ENCODE data around the gene ATRX. TPM values are rescaled to one million over a fixed set of nuclear protein-coding genes. Genes with fewer than 3 reads are reported as not detected.
"Not testable (repeated sequence)": the region's sequence is repeated elsewhere in the genome, so short reads cannot be mapped to it uniquely, and the experiment has no call there.

ATRX gene
- total RNA-seq, 1 donor from 2014 or later: 82.5 TPM

GRCh38 chrX:77510007-77510406, 276.0 kb downstream of the ATRX start:
- H3K4me3 Mint-ChIP-seq (ENCODE audit: low read depth): no peak overlapping the region
- H3K27ac Mint-ChIP-seq: no peak overlapping the region
- peaks cover 3% of the 10 kb centered on the region for H3K4me1 Mint-ChIP-seq (ENCODE audit: low read depth)
- H3K9me3 Mint-ChIP-seq: peaks cover 9% of the 10 kb centered on the region
- intact Hi-C loops (cut with micrococcal nuclease): no loop called here
- DNase-seq (ENCODE audit: low spot score): no peak
- no peaks in the 10 kb centered on the region for H3K27me3 Mint-ChIP-seq (ENCODE audit: low read depth)
- peaks cover 47% of the 10 kb centered on the region for H3K36me3 Mint-ChIP-seq (ENCODE audit: low read depth)

DNA sequence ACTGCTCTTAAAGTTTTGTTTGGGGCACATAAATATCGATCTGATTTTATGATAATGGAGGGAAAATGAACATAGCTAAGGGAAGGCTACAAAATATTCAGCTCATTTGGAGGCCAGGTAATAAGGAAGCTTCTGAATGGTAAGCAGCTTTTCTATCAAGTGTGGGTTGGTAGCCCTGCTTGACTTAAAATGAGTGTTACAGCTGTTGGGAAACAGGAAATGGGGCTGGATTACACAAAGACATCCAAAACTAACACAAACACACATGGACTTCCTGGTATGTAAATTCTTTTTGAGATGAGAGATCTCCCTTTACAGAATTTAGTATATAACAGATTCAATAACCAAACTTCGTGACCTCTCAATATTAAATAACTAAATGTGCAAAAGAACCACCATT, 280.8 kb downstream of the ATRX start:
- no peaks in the 10 kb centered on the region for H3K9me3 Mint-ChIP-seq
- no peak overlapping the region for H3K27ac Mint-ChIP-seq
- H3K36me3 Mint-ChIP-seq (ENCODE audit: low read depth): peaks cover 15% of the 10 kb centered on the region
- no peaks in the 10 kb centered on the region for H3K27me3 Mint-ChIP-seq (ENCODE audit: low read depth)
- DNase-seq (ENCODE audit: low spot score): no peak
- H3K4me3 Mint-ChIP-seq (ENCODE audit: low read depth): no peak overlapping the region
- intact Hi-C loops (cut with micrococcal nuclease): no loop called here
- H3K4me1 Mint-ChIP-seq (ENCODE audit: low read depth): peaks cover 3% of the 10 kb centered on the region

DNA sequence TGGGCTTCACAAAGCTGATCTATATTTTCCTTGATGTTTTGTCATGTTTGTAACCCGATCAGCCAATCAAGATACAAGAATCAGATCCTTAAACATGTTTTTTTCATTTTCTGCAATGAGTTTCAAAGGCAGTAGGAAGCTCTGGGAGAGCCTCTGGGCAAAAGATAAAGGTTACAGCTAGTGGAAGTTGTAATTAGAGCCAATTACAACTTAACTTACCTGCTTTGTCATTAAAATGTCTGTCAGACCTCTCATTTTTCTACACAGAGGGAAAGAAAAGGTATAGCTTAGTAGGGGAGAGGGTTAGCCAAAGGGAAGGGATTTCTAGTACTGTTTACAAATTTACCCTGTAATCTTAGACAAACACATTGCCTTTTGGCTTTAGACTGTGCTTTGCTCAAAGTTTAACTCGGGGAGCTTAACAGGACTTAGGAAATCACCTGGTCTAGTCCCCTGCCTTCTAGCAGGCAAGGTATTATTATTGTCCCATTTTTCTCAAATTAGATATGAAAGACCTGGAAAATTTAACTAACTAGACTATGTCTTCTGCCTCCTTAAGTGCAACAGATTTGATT, 283.0 kb downstream of the ATRX start:
- no peaks in the 10 kb centered on the region for H3K9me3 Mint-ChIP-seq
- intact Hi-C loops (cut with micrococcal nuclease): no loop called here
- H3K4me3 Mint-ChIP-seq (ENCODE audit: low read depth): no peak overlapping the region

GRCh38 chrX:77500164-77500563, 285.9 kb downstream of the ATRX start:
- H3K27ac Mint-ChIP-seq; H3K4me1 Mint-ChIP-seq (ENCODE audit: low read depth); DNase-seq (ENCODE audit: low spot score); intact Hi-C loops (cut with micrococcal nuclease); H3K9me3 Mint-ChIP-seq; H3K4me3 Mint-ChIP-seq (ENCODE audit: low read depth); H3K27me3 Mint-ChIP-seq (ENCODE audit: low read depth); H3K36me3 Mint-ChIP-seq (ENCODE audit: low read depth): not testable (repeated sequence)

More for the DNA sequence above, 283.0 kb downstream of the ATRX start:
- H3K27me3 Mint-ChIP-seq (ENCODE audit: low read depth): no peaks in the 10 kb centered on the region
- H3K36me3 Mint-ChIP-seq (ENCODE audit: low read depth): no peaks in the 10 kb centered on the region
- DNase-seq (ENCODE audit: low spot score): no peak
- H3K27ac Mint-ChIP-seq: no peak overlapping the region
- peaks cover 3% of the 10 kb centered on the region for H3K4me1 Mint-ChIP-seq (ENCODE audit: low read depth)

DNA sequence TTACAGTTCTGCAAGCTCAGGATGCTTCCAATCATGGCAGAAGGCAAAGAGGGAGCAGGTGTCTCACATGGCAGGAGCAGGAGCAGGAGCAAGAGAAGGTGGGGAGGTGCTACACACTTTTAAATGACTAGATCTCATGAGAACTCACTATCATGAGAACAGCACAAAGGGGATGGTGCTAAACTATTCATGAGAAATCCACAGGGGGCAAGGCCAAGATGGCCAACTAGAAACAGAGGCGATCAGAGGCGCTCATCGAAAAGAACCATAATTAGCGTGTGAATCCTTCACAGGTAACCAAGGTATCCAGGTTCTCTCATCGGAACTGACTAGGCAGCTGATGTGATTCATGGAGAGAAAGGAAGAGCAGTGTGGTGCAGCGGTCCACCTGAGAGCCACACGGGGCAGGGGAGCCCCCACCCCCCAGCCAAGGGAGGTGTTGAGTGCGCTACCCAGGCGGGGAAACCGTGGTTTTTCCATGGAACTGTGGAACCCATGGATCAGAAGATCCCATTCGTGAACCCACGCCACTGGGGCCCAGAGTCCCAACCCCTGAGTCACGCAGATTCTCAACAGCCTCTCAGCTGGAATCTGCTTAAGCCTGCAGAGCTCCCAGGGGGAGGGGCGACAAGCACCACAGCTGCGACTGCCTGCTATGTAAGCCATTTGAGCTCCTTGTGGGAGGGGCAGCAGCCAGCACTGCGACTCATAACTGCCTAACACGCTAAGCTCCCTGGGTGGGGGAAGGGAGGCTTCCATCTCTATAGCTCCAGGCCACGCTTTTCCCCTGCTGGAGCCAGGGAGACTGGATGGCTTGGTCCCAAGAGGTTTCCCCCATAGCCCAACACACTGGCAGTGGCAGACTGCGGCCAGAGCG, 292.1 kb downstream of the ATRX start:
- no peak overlapping the region for H3K4me3 Mint-ChIP-seq (ENCODE audit: low read depth)
- no peak overlapping the region for H3K27ac Mint-ChIP-seq
- no peak for DNase-seq (ENCODE audit: low spot score)
- intact Hi-C loops (cut with micrococcal nuclease): no loop called here
- no peaks in the 10 kb centered on the region for H3K9me3 Mint-ChIP-seq
- H3K4me1 Mint-ChIP-seq (ENCODE audit: low read depth): no peaks in the 10 kb centered on the region
- peaks cover 5% of the 10 kb centered on the region for H3K27me3 Mint-ChIP-seq (ENCODE audit: low read depth)
- H3K36me3 Mint-ChIP-seq (ENCODE audit: low read depth): no peaks in the 10 kb centered on the region

- Mint-ChIP-seq H3K9me3 (peaks cover 23% of the 10 kb centered on the region), H3K36me3 (ENCODE audit: low read depth) (no peaks in the 10 kb centered on the region), H3K4me3 (ENCODE audit: low read depth) (no peak overlapping the region), H3K27me3 (ENCODE audit: low read depth) (no peaks in the 10 kb centered on the region), H3K4me1 (ENCODE audit: low read depth) (no peaks in the 10 kb centered on the region), H3K27ac (no peak overlapping the region)
- no peak for DNase-seq (ENCODE audit: low spot score)
- intact Hi-C loops (cut with micrococcal nuclease): no loop called here
Measured at GRCh38 chrX:77484045-77484444, 302.0 kb downstream of the ATRX start.

DNA sequence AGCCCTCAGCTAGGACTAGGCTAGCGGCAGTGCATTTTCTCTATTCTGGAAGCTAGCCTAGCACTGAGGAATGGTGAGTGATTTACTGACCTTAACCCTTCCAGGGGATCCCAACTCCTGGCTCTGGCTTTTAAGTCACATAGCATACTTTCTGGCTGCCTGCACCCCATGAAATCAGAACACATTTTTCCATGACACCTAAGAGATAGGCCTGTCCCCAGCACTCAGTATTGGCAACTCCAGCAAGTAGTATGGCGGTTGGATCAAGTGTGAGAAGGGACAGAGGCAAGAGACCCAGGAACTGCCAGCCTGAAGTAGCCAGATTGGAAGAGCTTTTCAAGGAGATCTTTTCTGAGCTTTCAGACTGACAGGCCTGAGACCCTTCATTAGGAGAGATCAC, 330.6 kb downstream of the ATRX start:
- no peaks in the 10 kb centered on the region for H3K36me3 Mint-ChIP-seq (ENCODE audit: low read depth)
- DNase-seq (ENCODE audit: low spot score): no peak
- no peaks in the 10 kb centered on the region for H3K9me3 Mint-ChIP-seq
- H3K4me1 Mint-ChIP-seq (ENCODE audit: low read depth): no peaks in the 10 kb centered on the region
- H3K27ac Mint-ChIP-seq: no peak overlapping the region
- intact Hi-C loops (cut with micrococcal nuclease): no loop called here
- no peaks in the 10 kb centered on the region for H3K27me3 Mint-ChIP-seq (ENCODE audit: low read depth)
- no peak overlapping the region for H3K4me3 Mint-ChIP-seq (ENCODE audit: low read depth)

Other genes starting within 250 kb of the ATRX start
- gene MAGT1, start 109.2 kb upstream of the ATRX start, total RNA-seq: 52.0 and 55.1 TPM in 2 replicates
- 274 and 297 TPM in 2 replicates for gene COX7B, start 113.3 kb upstream of the ATRX start, total RNA-seq
- gene ATP7A, start 124.5 kb upstream of the ATRX start, total RNA-seq: 6.2 and 6.6 TPM in 2 replicates
- 0.48 and 0.66 TPM in 2 replicates for gene PGAM4, start 183.4 kb upstream of the ATRX start, total RNA-seq